Retinal pigment epithelial cell (primary cell): Measurements from ENCODE around the gene EBF3.

Source experiments
- DNase-seq: peaks from one replicate; pipeline ENCODE4 v3.0.0-alpha.2; 2010; ENCODE audit warnings: low read depth
- H3K4me3 ChIP-seq: 2 replicates; pipeline ENCODE4 v1.5.1; 2011; ENCODE audit warnings: mild to moderate bottlenecking, low read length, control low read depth, moderate library complexity
- TF ChIP-seq, protein P1 (sequence below): conservative IDR thresholded peaks from 2 replicates; pipeline ENCODE4 v1.5.1; 2011; ENCODE audit warnings: low read depth, low read length, control low read depth, inconsistent platforms

EBF3 gene

DNA sequence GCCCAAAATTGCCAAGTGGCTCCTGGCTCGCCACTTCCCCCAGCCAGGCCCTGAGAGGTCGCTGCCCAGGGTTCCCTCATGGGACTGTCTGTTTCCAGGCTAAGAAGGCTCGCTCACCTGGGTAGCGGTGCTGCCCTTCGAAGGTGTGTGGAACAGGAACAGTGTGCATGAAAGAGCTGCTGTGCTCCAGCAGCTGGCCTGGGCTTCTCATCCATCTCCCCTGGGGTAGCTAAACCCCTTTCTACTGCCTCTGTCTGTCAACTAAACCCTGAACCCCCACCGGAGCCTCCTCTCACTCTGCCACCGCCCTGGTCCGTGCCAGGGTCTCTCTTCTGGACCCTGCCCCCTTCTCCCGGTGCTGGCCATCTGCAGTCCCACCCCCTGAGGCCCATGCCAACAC, 152.9 kb downstream of the EBF3 start:
- DNase-seq = no peak
- H3K4me3 ChIP-seq = no peak overlapping the region
- TF ChIP-seq, protein P1, sequence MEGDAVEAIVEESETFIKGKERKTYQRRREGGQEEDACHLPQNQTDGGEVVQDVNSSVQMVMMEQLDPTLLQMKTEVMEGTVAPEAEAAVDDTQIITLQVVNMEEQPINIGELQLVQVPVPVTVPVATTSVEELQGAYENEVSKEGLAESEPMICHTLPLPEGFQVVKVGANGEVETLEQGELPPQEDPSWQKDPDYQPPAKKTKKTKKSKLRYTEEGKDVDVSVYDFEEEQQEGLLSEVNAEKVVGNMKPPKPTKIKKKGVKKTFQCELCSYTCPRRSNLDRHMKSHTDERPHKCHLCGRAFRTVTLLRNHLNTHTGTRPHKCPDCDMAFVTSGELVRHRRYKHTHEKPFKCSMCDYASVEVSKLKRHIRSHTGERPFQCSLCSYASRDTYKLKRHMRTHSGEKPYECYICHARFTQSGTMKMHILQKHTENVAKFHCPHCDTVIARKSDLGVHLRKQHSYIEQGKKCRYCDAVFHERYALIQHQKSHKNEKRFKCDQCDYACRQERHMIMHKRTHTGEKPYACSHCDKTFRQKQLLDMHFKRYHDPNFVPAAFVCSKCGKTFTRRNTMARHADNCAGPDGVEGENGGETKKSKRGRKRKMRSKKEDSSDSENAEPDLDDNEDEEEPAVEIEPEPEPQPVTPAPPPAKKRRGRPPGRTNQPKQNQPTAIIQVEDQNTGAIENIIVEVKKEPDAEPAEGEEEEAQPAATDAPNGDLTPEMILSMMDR = no peak

DNA sequence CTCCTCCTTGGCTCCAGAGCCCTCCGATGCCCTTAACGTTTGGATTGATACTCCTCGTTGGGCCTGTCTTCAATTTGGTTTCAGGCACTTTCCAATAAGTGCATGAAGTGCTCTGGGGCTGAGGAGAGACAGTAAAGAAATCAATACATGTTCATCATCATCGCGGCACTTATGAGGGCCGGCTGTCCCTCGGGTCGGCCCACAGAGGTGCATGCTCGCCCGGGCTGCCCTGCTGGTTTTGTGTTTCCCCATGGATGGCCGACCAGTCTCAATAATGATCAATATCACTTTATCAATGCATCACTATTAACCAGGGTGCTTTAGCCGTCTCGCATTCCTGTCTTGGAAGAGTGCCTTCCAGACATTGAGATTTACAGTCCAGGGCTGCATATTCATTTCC, 154.2 kb downstream of the EBF3 start:
- no peak for DNase-seq
- TF ChIP-seq, protein P1 = no peak
- no peak overlapping the region for H3K4me3 ChIP-seq

DNA sequence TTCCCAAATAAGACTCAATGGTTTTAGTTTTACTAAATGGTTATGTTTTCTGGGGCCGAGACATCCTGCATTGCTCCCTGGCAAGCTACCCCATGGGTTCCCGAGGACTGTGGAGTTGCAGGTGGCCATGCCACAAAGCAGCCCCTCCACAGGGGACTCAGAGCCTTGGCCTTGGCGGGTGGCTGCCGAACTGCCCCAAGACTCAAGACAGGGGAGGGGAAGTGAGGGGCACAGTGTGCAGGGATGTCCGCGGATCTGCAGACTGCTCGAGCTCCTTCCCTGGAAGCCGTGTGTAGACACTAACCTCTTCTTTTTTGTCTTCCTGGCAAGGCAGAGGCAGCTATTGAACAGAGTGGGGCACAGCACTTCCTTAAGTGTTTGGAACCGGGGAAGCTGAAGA, 154.6 kb downstream of the EBF3 start:
- TF ChIP-seq, protein P1 = no peak
- H3K4me3 ChIP-seq = no peak overlapping the region
- no peak for DNase-seq

DNA sequence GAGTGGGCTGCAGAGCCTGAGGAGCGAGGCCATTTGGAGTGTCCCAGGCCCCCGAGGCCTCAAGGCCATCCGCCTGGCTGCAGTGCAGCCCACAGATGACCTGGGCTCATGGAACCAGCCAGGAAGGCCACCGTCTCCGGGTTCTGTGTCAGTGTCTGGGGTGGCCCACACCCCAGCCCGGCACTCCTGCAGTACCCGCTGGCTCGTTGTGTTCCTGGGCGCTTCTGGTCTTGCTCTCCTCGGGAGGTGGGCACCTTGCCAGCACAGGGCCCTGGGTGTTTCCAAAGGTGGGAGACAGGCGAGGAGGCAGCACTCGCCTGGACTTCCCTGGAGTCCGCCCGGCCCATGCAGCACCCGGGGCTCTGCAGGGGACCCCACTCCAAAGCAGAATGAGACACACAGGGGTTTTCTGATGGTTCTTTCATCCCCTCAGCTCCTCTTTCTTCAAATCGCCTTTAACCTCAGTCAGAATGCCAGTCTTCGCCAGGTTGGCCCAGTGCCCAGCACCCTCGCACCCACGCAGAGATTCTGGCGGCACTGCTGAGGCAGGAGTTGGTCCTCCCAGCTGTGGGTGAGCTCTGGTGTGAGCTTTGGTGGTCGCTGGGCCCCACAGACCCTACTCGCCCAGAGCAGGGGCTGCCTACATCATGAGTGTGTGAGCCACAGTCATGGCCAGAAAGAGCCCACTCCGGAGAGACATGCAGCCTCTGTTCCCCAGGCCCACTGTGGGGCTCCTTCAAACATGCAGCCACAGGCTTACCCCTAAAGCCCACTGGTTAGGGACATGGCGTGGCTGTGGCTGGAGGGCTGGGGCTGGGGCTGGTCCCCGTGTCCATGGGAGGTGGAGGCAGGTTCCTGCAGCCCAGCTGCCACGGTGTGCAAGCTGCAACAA, 155.7 kb downstream of the EBF3 start:
- DNase-seq = no peak
- H3K4me3 ChIP-seq = no peak overlapping the region
- TF ChIP-seq, protein P1 = no peak

DNA sequence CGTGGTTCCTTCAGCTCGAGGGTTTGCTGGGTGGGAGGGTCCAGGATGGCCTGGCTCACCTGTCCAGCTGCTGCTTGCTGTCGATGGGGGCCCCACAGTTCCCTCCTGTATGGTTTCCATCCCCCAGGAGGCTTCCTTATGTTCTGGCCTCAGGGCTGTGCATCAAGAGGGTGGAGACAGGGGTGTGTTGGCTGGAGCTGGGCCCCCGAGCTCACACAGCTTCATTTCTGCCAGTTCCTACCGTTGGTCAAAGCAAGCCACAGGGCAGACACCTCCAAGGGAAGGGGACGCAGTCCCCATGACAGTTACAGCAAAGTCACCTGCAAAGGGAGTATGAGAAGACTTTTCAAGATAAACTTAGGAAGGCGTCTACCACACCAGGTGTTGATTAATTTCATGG, 156.9 kb downstream of the EBF3 start:
- DNase-seq = no peak
- no peak overlapping the region for H3K4me3 ChIP-seq
- TF ChIP-seq, protein P1 = no peak

DNA sequence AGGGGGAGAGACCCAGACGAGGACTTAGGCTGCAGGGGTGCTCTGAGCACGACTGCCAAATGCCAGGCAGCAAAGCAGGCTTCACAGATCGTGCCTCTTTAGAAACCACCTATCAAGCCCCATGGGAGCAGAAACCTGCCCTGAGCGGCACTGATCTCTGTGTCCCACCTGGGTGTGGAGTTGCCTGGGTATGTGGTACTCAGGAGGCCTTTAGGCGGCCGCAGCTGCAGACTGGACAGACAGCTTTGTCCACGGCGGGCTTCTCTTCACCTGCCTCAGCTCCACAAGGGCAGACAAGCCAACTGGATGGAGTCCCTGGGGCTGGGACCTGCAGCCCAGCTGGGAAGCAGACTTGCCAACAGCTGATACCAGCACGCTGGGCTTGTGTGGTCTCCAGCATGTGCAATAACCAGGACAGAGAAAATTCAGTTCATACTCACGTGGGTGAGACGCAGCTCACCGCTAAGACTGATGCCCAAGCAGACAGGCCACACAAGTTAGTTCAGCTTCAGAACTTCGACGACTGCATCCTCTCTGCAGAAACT, 163.2 kb downstream of the EBF3 start:
- no peak for DNase-seq
- TF ChIP-seq, protein P1 = no peak
- H3K4me3 ChIP-seq = no peak overlapping the region

DNA sequence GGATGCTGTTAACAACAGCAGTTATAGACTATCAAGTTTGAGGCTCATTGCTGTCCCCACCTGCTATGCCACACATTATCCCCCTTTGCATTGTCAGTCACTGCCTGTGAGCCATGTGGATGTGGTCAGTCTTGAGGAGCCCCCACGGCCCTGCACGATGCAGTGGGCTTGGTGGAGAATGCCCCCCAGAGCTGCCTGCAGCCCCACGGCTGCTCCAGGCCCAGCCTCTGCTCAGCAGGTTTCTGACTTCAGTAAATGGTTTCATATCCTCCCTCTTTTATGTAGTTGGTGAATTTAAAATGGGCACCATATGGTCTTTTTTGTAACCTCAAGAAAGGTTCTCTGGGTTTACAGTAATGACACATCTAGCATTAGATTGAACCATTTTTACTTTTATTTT, 164.1 kb downstream of the EBF3 start:
- no peak overlapping the region for H3K4me3 ChIP-seq
- TF ChIP-seq, protein P1 = no peak
- no peak for DNase-seq
